ENCODE results near the gene SV2C.
A peak's percentile ranks its signal among the peaks of the same experiment; 100 is the strongest.
"Not testable (repeated sequence)": the region's sequence is repeated elsewhere in the genome, so short reads cannot be mapped to it uniquely, and the experiment has no call there.

Gene SV2C

GRCh38 chr5:76289692-76290091 lies 206.5 kb downstream of the SV2C start:
- no peak for TF ChIP-seq ZFX (IDR thresholded peaks at IDR 0.05)
- no peak for TF ChIP-seq CTCF (conservative IDR thresholded peaks at IDR 0.05)
- H3K27ac ChIP-seq: no peak overlapping the region

- TF ChIP-seq CTCF (conservative IDR thresholded peaks at IDR 0.05) (no peak), ZFX (IDR thresholded peaks at IDR 0.05) (no peak)
- H3K27ac ChIP-seq: no peak overlapping the region
Observed at GRCh38 chr5:76290321-76290757, 207.2 kb downstream of the SV2C start.

- no peak for TF ChIP-seq ZFX (IDR thresholded peaks at IDR 0.05)
- TF ChIP-seq CTCF (conservative IDR thresholded peaks at IDR 0.05): no peak
- peak overlapping the region; percentile 44; the same call in 1 of the 2 replicates for H3K27ac ChIP-seq
Observed at GRCh38 chr5:76291305-76292077, 208.3 kb downstream of the SV2C start.

- no peak overlapping the region for H3K27ac ChIP-seq
- TF ChIP-seq ZFX (IDR thresholded peaks at IDR 0.05) (no peak), CTCF (conservative IDR thresholded peaks at IDR 0.05) (no peak)
Observed at GRCh38 chr5:76292620-76293322, 209.6 kb downstream of the SV2C start.

- no peak for TF ChIP-seq CTCF (conservative IDR thresholded peaks at IDR 0.05)
- TF ChIP-seq ZFX (IDR thresholded peaks at IDR 0.05): no peak
- no peak overlapping the region for H3K27ac ChIP-seq
Observed at GRCh38 chr5:76294573-76294972, 211.4 kb downstream of the SV2C start.

- no peak for TF ChIP-seq CTCF (conservative IDR thresholded peaks at IDR 0.05)
- no peak for TF ChIP-seq ZFX (IDR thresholded peaks at IDR 0.05)
- H3K27ac ChIP-seq: no peak overlapping the region
Observed at GRCh38 chr5:76298852-76299251, 215.7 kb downstream of the SV2C start.

- no peak overlapping the region for H3K27ac ChIP-seq
Observed at GRCh38 chr5:76299592-76299991, 216.4 kb downstream of the SV2C start.

GRCh38 chr5:76301932-76302331 lies 218.7 kb downstream of the SV2C start:
- H3K27ac ChIP-seq: not testable (repeated sequence)

More at GRCh38 chr5:76299592-76299991, 216.4 kb downstream of the SV2C start:
- no peak for TF ChIP-seq ZFX (IDR thresholded peaks at IDR 0.05)
- no peak for TF ChIP-seq CTCF (conservative IDR thresholded peaks at IDR 0.05)

- not testable (repeated sequence) for H3K27ac ChIP-seq
Observed at GRCh38 chr5:76302661-76303060, 219.5 kb downstream of the SV2C start.
